Subcutaneous adipose tissue (tissue), 4 donors: ENCODE data around the gene NWD2. TPM values are rescaled to one million over a fixed set of nuclear protein-coding genes. Genes with fewer than 3 reads are reported as not detected.

Source experiments
- CTCF ChIP-seq: fragments of 450-650 bp; IDR thresholded peaks from one replicate; pipeline ENCODE4 v1.5.1; 2016; ENCODE audit warnings: low read depth, mild to moderate bottlenecking, control low read depth, antibody characterized with exemption, moderate library complexity
- total RNA-seq, 4 donors: library from RNA; depleted of rRNA; stranded (reverse); fragments of >200 nt; gene quantifications; one replicate each; pipeline ENCODE4 v1.1.0, GENCODE V29; 2016

NWD2 gene
- total RNA-seq, 4 donors from 2014 or later, result 0.22 to 20.2 (median 2.0) TPM

- no peak for TF ChIP-seq CTCF
These were observed 54.9 kb downstream of the NWD2 start for GRCh38 chr4:37299468-37299867.

DNA sequence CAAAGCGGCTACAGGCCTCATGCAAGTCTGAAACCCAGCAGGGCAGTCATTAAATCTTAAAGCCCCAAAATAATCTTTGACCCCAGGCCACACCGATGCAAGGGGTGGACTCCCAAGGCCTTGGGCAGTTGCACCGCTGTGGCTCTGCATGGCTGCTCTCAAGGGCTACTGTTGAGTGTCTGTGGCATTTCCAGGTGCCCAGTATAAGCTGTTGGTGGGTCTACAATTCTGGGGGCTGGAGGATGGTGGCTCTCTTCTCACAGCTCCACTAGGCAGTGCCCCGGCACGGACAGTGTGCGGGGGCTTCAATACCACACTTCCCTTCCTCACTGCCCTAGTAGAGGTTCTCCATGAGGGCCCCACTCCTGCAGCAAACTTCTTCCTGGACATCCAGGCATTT, 60.1 kb downstream of the NWD2 start:
- no peak for TF ChIP-seq CTCF

- TF ChIP-seq CTCF, result no peak
These were observed 61.4 kb downstream of the NWD2 start for GRCh38 chr4:37305984-37306383.

- no peak for TF ChIP-seq CTCF
These were observed 72.6 kb downstream of the NWD2 start for GRCh38 chr4:37317104-37317643.

- TF ChIP-seq CTCF, result no peak
These were observed 76.1 kb downstream of the NWD2 start for GRCh38 chr4:37320513-37321235.

DNA sequence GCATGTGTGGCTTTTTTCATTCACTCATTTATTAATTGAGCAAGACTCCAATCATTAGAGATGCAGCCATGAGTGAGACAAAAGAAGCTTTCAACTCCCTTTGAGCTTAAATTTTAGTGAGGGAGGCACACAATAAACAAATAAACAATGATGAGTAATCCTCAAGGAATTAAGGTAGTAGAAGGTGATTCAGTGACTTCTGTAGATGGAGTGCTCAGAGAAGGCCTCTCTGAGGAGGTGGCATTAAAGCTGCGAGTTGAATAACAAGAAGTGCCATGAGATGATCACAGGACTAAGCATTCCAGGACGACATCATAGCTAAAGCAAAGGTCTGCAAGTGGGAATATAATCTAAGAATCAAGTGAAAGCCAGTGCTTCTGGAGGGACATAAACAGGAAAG, 77.6 kb downstream of the NWD2 start:
- TF ChIP-seq CTCF, result no peak

DNA sequence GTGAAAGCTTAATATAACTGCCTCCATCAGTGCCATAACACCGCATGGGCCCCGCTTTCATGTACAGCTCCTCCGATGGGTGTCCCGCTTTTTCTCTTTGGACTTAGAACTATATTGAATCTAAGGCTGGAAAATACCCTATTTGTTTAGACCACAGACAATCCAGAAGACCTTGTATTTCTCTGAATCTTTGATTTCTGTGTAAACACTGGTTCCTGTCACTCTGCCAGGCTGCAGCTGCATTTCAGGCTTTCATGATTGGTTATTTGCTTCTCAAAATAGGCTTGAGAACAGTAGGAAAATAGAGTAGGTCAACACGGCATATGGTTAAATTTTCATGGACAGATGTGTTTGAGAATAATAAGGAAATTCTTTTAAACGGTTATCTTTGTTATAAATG, 80.0 kb downstream of the NWD2 start:
- TF ChIP-seq CTCF, result no peak
